NCI-H2196 (cell line): ENCODE data around the gene VCAM1.

Experiments
- DNase-seq: peaks from one replicate; lab custom pipeline; 2025; ENCODE audit not compliant: unreplicated experiment; lab: John Stamatoyannopoulos, UW

VCAM1 gene

GRCh38 chr1:100721526-100722207 is 2.1 kb downstream of the VCAM1 start:
- DNase-seq, result no peak

- DNase-seq, result no peak
These were observed 2.7 kb downstream of the VCAM1 start for GRCh38 chr1:100722221-100722620.

GRCh38 chr1:100724281-100724680 is 4.7 kb downstream of the VCAM1 start:
- DNase-seq, result no peak

GRCh38 chr1:100730130-100730529 is 10.6 kb downstream of the VCAM1 start:
- DNase-seq, result no peak

- no peak for DNase-seq
These were observed 11.8 kb downstream of the VCAM1 start for GRCh38 chr1:100731309-100731708.

GRCh38 chr1:100731758-100732157 is 12.2 kb downstream of the VCAM1 start:
- no peak for DNase-seq

GRCh38 chr1:100734676-100735075 is 15.1 kb downstream of the VCAM1 start:
- no peak for DNase-seq

GRCh38 chr1:100735244-100735643 is 15.7 kb downstream of the VCAM1 start:
- no peak for DNase-seq

GRCh38 chr1:100736324-100736723 is 16.8 kb downstream of the VCAM1 start:
- no peak for DNase-seq

- DNase-seq, result no peak
These were observed 17.2 kb downstream of the VCAM1 start for GRCh38 chr1:100736746-100737145.

GRCh38 chr1:100746542-100746932 is 27.0 kb downstream of the VCAM1 start:
- DNase-seq, result no peak

GRCh38 chr1:100747771-100748170 is 28.2 kb downstream of the VCAM1 start:
- no peak for DNase-seq

- no peak for DNase-seq
These were observed 30.7 kb downstream of the VCAM1 start for GRCh38 chr1:100750005-100750885.

GRCh38 chr1:100752791-100753190 is 33.2 kb downstream of the VCAM1 start:
- DNase-seq, result no peak

GRCh38 chr1:100757946-100758345 is 38.4 kb downstream of the VCAM1 start:
- no peak for DNase-seq

- DNase-seq, result no peak
These were observed 39.6 kb downstream of the VCAM1 start for GRCh38 chr1:100759188-100759587.

GRCh38 chr1:100760511-100760910 is 41.0 kb downstream of the VCAM1 start:
- DNase-seq, result no peak

GRCh38 chr1:100762461-100762860 is 42.9 kb downstream of the VCAM1 start:
- DNase-seq, result no peak

- no peak for DNase-seq
These were observed 47.8 kb downstream of the VCAM1 start for GRCh38 chr1:100767176-100767890.

GRCh38 chr1:100769323-100769722 is 49.8 kb downstream of the VCAM1 start:
- DNase-seq, result no peak

GRCh38 chr1:100769906-100770646 is 50.5 kb downstream of the VCAM1 start:
- DNase-seq, result no peak
